Ishikawa (cell line): ENCODE measurements around the gene FLYWCH1.

ENCODE experiments used
- CEBPB ChIP-seq: IDR thresholded peaks from 2 replicates; pipeline ENCODE4 v1.6.1; 2012
- CREB1 ChIP-seq: IDR thresholded peaks from 2 replicates; pipeline ENCODE4 v1.6.1; 2012; ENCODE audit warnings: low read depth
- EGR1 ChIP-seq: IDR thresholded peaks from 2 replicates; pipeline ENCODE4 v1.6.1; 2012
- EP300 ChIP-seq: IDR thresholded peaks from 2 replicates; pipeline ENCODE4 v1.6.1; 2012; ENCODE audit warnings: borderline replicate concordance
- FOXM1 ChIP-seq: IDR thresholded peaks from 2 replicates; pipeline ENCODE4 v1.6.1; 2012; ENCODE audit warnings: low read depth, borderline replicate concordance
- MAX ChIP-seq: IDR thresholded peaks from 2 replicates; pipeline ENCODE4 v1.6.1; 2012
- NFIC ChIP-seq: IDR thresholded peaks from 2 replicates; pipeline ENCODE4 v1.6.1; 2012
- RAD21 ChIP-seq: IDR thresholded peaks from 2 replicates; pipeline ENCODE4 v1.6.1; 2012; ENCODE audit warnings: low read depth
- REST ChIP-seq: IDR thresholded peaks from 2 replicates; pipeline ENCODE4 v1.6.1; 2012; ENCODE audit warnings: low read depth, mild to moderate bottlenecking
- TAF1 ChIP-seq: IDR thresholded peaks from 2 replicates; pipeline ENCODE4 v1.6.1; 2012; ENCODE audit warnings: low read depth, mild to moderate bottlenecking
- TCF12 ChIP-seq: IDR thresholded peaks from 2 replicates; pipeline ENCODE4 v1.6.1; 2012; ENCODE audit warnings: low read depth
- TEAD4 ChIP-seq: IDR thresholded peaks from 2 replicates; pipeline ENCODE4 v1.6.1; 2012
- YY1 ChIP-seq: IDR thresholded peaks from 2 replicates; pipeline ENCODE4 v1.6.1; 2012; ENCODE audit warnings: low read depth
- ZBTB7A ChIP-seq: IDR thresholded peaks from 2 replicates; pipeline ENCODE4 v1.6.1; 2012; ENCODE audit warnings: low read depth
- TF ChIP-seq, protein P1 (sequence below): IDR thresholded peaks from 2 replicates; pipeline ENCODE4 v1.6.1; 2012

Gene FLYWCH1

DNA sequence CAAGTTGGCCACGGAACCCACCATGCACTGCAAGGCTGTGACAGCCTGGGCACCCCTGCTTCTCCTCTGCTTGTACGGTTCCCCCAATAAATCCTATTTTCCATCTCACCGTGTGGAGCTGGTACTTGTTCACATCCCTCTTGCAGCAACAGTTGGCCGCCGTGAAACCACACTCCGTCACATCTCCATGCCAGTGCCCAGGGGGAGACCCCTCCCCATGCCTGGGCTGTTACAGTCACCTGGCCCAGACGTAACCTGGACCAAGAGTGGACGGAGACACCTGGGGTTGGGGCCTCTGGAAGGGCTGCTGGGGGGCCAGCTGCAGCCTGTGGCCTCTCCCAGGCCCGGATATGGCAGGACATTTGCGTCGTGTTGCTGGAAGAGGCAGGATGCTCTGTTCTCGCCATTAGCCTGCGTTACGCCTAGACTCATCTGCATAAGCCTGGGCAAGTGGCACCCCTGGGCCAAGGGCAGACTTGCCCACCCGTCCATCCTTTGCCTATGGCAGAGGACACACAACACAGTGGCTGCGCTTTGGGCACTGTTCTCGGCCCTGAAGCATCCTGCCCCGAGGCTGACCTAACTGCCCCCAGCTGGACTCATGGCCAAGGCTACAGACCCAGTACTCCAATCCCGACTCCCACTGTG is 38.1 kb downstream of the FLYWCH1 start:
- TF ChIP-seq TCF12 (no peak), TEAD4 (no peak), EP300 (no peak), TAF1 (no peak), MAX (no peak), FOXM1 (no peak), CEBPB (no peak), RAD21 (no peak), ZBTB7A (no peak), CREB1 (no peak), NFIC (no peak), REST (no peak), EGR1 (no peak)
- TF ChIP-seq, protein P1, sequence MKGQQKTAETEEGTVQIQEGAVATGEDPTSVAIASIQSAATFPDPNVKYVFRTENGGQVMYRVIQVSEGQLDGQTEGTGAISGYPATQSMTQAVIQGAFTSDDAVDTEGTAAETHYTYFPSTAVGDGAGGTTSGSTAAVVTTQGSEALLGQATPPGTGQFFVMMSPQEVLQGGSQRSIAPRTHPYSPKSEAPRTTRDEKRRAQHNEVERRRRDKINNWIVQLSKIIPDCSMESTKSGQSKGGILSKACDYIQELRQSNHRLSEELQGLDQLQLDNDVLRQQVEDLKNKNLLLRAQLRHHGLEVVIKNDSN, result no peak

DNA sequence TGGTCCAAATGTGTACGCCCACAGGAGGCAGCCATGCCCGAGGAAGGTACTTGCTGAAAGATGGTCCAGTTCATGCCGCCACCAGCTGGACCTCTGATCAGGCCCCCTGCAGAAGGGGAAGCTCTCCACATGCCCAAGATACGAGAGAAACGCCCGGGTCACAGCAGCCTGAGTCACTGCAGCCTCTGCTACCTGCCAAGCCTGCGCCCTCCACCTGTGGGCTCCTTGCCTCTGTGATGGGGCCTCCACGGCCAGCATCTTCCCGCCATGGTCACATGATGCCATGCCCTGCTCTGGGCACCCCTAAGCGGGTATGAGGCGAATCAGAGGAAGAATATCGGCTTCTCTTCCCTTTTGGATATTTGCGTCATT is 38.6 kb downstream of the FLYWCH1 start:
- TF ChIP-seq TEAD4 (no peak), MAX (no peak), FOXM1 (no peak), REST (no peak), TAF1 (no peak), YY1 (no peak), TCF12 (no peak), ZBTB7A (no peak), NFIC (no peak), EP300 (no peak), CREB1 (no peak), EGR1 (no peak), CEBPB (no peak), RAD21 (no peak)
- TF ChIP-seq, protein P1, result no peak

DNA sequence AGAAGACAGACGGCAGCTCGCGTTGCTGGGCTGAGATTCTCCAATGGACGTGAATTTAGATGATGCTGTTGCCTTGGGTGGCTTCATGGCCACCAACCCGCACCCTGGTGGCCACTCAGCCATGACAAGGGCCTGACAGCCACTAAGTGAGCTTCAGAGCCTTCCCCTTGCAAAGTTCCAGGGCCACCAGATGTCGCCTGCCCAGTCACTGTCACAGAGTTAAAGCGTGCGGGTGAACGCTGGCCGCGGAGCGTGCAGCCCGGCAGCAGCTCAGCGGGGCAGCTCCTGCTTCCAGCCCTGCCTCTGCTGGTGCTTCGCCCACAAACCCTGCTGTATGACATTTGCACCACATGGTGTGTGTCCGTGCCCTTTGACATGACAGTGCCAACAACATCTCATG is 39.0 kb downstream of the FLYWCH1 start:
- TF ChIP-seq EGR1, result no peak
- no peak for TF ChIP-seq REST
- TF ChIP-seq ZBTB7A, result no peak
- no peak for TF ChIP-seq RAD21

DNA sequence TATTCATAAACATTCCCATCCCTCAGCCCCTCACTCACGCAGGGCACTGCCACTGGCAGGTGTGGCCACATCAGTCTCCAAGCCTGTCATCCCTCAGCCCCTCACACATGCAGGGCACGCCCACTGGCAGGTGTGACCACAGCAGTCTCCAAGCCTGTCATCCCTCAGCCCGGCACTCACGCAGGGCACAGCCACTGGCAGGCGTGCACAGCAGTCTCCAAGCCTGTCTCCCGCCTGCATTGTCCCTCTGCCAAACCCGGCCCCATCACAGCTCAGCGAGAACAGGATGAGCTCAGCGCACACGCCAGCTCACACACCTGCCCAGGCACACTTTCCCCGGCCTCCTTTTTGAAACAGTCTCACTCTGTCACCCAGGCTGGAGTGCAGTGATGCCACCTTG is 40.9 kb downstream of the FLYWCH1 start:
- no peak for TF ChIP-seq CREB1
- TF ChIP-seq, protein P1, result no peak
- no peak for TF ChIP-seq YY1
- TF ChIP-seq RAD21, result no peak
- no peak for TF ChIP-seq ZBTB7A
- TF ChIP-seq TCF12, result no peak
- no peak for TF ChIP-seq NFIC
- TF ChIP-seq MAX, result no peak
- TF ChIP-seq REST, result no peak
- TF ChIP-seq TAF1, result no peak
- TF ChIP-seq EP300, result no peak
- TF ChIP-seq EGR1, result no peak
- TF ChIP-seq FOXM1, result no peak
- TF ChIP-seq TEAD4, result no peak
- no peak for TF ChIP-seq CEBPB
